Measurements from ENCODE around the gene TIMP4.

- TF ChIP-seq POLR2A (IDR thresholded peaks at IDR 0.05; ENCODE audit: low read length) (no peak), GATA1 (IDR thresholded peaks at IDR 0.05; ENCODE audit: low read depth, low read length) (no peak)
Measured at GRCh38 chr3:12184541-12184940, 25.8 kb upstream of the TIMP4 start.
